ENCODE results near the gene CCDC191. TPM values are rescaled to one million over a fixed set of nuclear protein-coding genes. Genes with fewer than 3 reads are reported as not detected.
A peak's percentile ranks its signal among the peaks of the same experiment; 100 is the strongest.

Gene CCDC191
- total RNA-seq, 2 donors from 2014 or later: 4.8 to 5.4 TPM

GRCh38 chr3:114081037-114081436, 24.7 kb upstream of the CCDC191 start:
- Mint-ChIP-seq H3K36me3 (ENCODE audit: insufficient read depth in 2 of 2) (peaks cover 9 to 35% of the 10 kb centered on the region in 2 donors), H3K4me1 (ENCODE audit: low read depth) (no peaks in the 10 kb centered on the region), H3K4me3 (no peak overlapping the region), H3K27me3 (ENCODE audit: low read depth) (no peaks in the 10 kb centered on the region), H3K27ac (peak overlapping the region; percentile 76), H3K9me3 (no peaks in the 10 kb centered on the region)
- DNase-seq (no peak), ATAC-seq (replicated peaks in 1 of 2) (no peak)

GRCh38 chr3:114080201-114080600, 23.9 kb upstream of the CCDC191 start:
- ATAC-seq (replicated peaks in 1 of 2) (no peak), DNase-seq (no peak)
- no peaks in the 10 kb centered on the region for H3K9me3 Mint-ChIP-seq
- no peak overlapping the region for H3K4me3 Mint-ChIP-seq
- peak overlapping the region; percentile 76 for H3K27ac Mint-ChIP-seq
- peaks cover 9 to 29% of the 10 kb centered on the region in 2 donors for H3K36me3 Mint-ChIP-seq (ENCODE audit: insufficient read depth in 2 of 2)
- H3K27me3 Mint-ChIP-seq (ENCODE audit: low read depth): no peaks in the 10 kb centered on the region
- no peaks in the 10 kb centered on the region for H3K4me1 Mint-ChIP-seq (ENCODE audit: low read depth)

- DNase-seq: no peak
- H3K4me1 Mint-ChIP-seq (ENCODE audit: low read depth): no peaks in the 10 kb centered on the region
- H3K27me3 Mint-ChIP-seq (ENCODE audit: low read depth): no peaks in the 10 kb centered on the region
- no peaks in the 10 kb centered on the region for H3K9me3 Mint-ChIP-seq
- H3K27ac Mint-ChIP-seq: no peak overlapping the region
- no peak for ATAC-seq (replicated peaks in 1 of 2)
- peaks cover 8 to 29% of the 10 kb centered on the region in 2 donors for H3K36me3 Mint-ChIP-seq (ENCODE audit: insufficient read depth in 2 of 2)
- H3K4me3 Mint-ChIP-seq: no peak overlapping the region
Measured at GRCh38 chr3:114079761-114080160, 23.4 kb upstream of the CCDC191 start.

- H3K9me3 Mint-ChIP-seq: no peaks in the 10 kb centered on the region
- H3K27me3 Mint-ChIP-seq (ENCODE audit: low read depth): no peaks in the 10 kb centered on the region
- no peak overlapping the region for H3K4me3 Mint-ChIP-seq
- ATAC-seq (replicated peaks in 1 of 2): no peak
- no peak for DNase-seq
- H3K36me3 Mint-ChIP-seq (ENCODE audit: insufficient read depth in 2 of 2): peaks cover 5 to 31% of the 10 kb centered on the region in 2 donors
- H3K27ac Mint-ChIP-seq: no peak overlapping the region
- no peaks in the 10 kb centered on the region for H3K4me1 Mint-ChIP-seq (ENCODE audit: low read depth)
Measured at GRCh38 chr3:114078126-114078525, 21.8 kb upstream of the CCDC191 start.

- Mint-ChIP-seq H3K9me3 (no peaks in the 10 kb centered on the region), H3K36me3 (ENCODE audit: insufficient read depth in 2 of 2) (peaks cover 7 to 34% of the 10 kb centered on the region in 2 donors), H3K4me3 (no peak overlapping the region), H3K4me1 (ENCODE audit: low read depth) (no peaks in the 10 kb centered on the region), H3K27me3 (ENCODE audit: low read depth) (no peaks in the 10 kb centered on the region), H3K27ac (no peak overlapping the region)
- ATAC-seq (replicated peaks in 1 of 2): no peak
- no peak for DNase-seq
Measured at GRCh38 chr3:114076711-114077110, 20.4 kb upstream of the CCDC191 start.

GRCh38 chr3:114071786-114072185, 15.5 kb upstream of the CCDC191 start:
- Mint-ChIP-seq H3K27me3 (ENCODE audit: low read depth) (no peaks in the 10 kb centered on the region), H3K27ac (no peak overlapping the region), H3K36me3 (ENCODE audit: insufficient read depth in 2 of 2) (peaks cover 10 to 27% of the 10 kb centered on the region in 2 donors), H3K4me1 (ENCODE audit: low read depth) (no peaks in the 10 kb centered on the region), H3K4me3 (no peak overlapping the region), H3K9me3 (no peaks in the 10 kb centered on the region)
- ATAC-seq (replicated peaks in 1 of 2): no peak
- no peak for DNase-seq

- Mint-ChIP-seq H3K27ac (no peak overlapping the region), H3K9me3 (no peaks in the 10 kb centered on the region), H3K4me3 (no peak overlapping the region), H3K4me1 (ENCODE audit: low read depth) (no peaks in the 10 kb centered on the region), H3K27me3 (ENCODE audit: low read depth) (no peaks in the 10 kb centered on the region), H3K36me3 (ENCODE audit: insufficient read depth in 2 of 2) (peaks cover 11 to 24% of the 10 kb centered on the region in 2 donors)
- ATAC-seq (replicated peaks in 1 of 2) (no peak), DNase-seq (no peak)
Measured at GRCh38 chr3:114068336-114068735, 12.0 kb upstream of the CCDC191 start.

- no peaks in the 10 kb centered on the region for H3K27me3 Mint-ChIP-seq (ENCODE audit: low read depth)
- H3K9me3 Mint-ChIP-seq: no peaks in the 10 kb centered on the region
- no peak overlapping the region for H3K4me3 Mint-ChIP-seq
- no peaks in the 10 kb centered on the region for H3K4me1 Mint-ChIP-seq (ENCODE audit: low read depth)
- H3K27ac Mint-ChIP-seq: peak overlapping the region; percentile 21
- DNase-seq (no peak), ATAC-seq (replicated peaks in 1 of 2) (no peak)
- peaks cover 11 to 23% of the 10 kb centered on the region in 2 donors for H3K36me3 Mint-ChIP-seq (ENCODE audit: insufficient read depth in 2 of 2)
Measured at GRCh38 chr3:114067804-114068203, 11.5 kb upstream of the CCDC191 start.

- peaks cover 59% of the 10 kb centered on the region for H3K4me1 Mint-ChIP-seq (ENCODE audit: low read depth)
- H3K27ac Mint-ChIP-seq: no peak overlapping the region
- no peak overlapping the region for H3K4me3 Mint-ChIP-seq
- no peaks in the 10 kb centered on the region for H3K27me3 Mint-ChIP-seq (ENCODE audit: low read depth)
- ATAC-seq (replicated peaks in 1 of 2) (no peak), DNase-seq (no peak)
- H3K36me3 Mint-ChIP-seq (ENCODE audit: insufficient read depth in 2 of 2): peaks cover 4 to 16% of the 10 kb centered on the region in 2 donors
- no peaks in the 10 kb centered on the region for H3K9me3 Mint-ChIP-seq
Measured at GRCh38 chr3:114060906-114061655, 4.8 kb upstream of the CCDC191 start.

GRCh38 chr3:114058646-114059045, 2.3 kb upstream of the CCDC191 start:
- ATAC-seq (replicated peaks in 1 of 2) (no peak), DNase-seq (no peak)
- H3K36me3 Mint-ChIP-seq (ENCODE audit: insufficient read depth in 2 of 2): peaks cover 4 to 10% of the 10 kb centered on the region in 2 donors
- peaks cover 71% of the 10 kb centered on the region for H3K4me1 Mint-ChIP-seq (ENCODE audit: low read depth)
- peak overlapping the region; percentile 75 to 89 for H3K4me3 Mint-ChIP-seq
- H3K27ac Mint-ChIP-seq: peak overlapping the region; percentile 24
- H3K27me3 Mint-ChIP-seq (ENCODE audit: low read depth): no peaks in the 10 kb centered on the region
- H3K9me3 Mint-ChIP-seq: no peaks in the 10 kb centered on the region

- no peak for DNase-seq
- H3K9me3 Mint-ChIP-seq: no peaks in the 10 kb centered on the region
- no peaks in the 10 kb centered on the region for H3K27me3 Mint-ChIP-seq (ENCODE audit: low read depth)
- peak overlapping the region; percentile 89 to 95 for H3K4me3 Mint-ChIP-seq
- peak overlapping the region; percentile 84 for H3K27ac Mint-ChIP-seq
- peak; percentile 3 to 5 for ATAC-seq (replicated peaks in 1 of 2)
- peaks cover 4 to 10% of the 10 kb centered on the region in 2 donors for H3K36me3 Mint-ChIP-seq (ENCODE audit: insufficient read depth in 2 of 2)
- peaks cover 63% of the 10 kb centered on the region for H3K4me1 Mint-ChIP-seq (ENCODE audit: low read depth)
Measured at GRCh38 chr3:114057011-114057347, 653 bp upstream of the CCDC191 start.

GRCh38 chr3:114052216-114052615, 4.1 kb downstream of the CCDC191 start:
- no peak overlapping the region for H3K4me3 Mint-ChIP-seq
- peaks cover 2 to 4% of the 10 kb centered on the region in 2 donors for H3K36me3 Mint-ChIP-seq (ENCODE audit: insufficient read depth in 2 of 2)
- H3K4me1 Mint-ChIP-seq (ENCODE audit: low read depth): peaks cover 21% of the 10 kb centered on the region
- no peaks in the 10 kb centered on the region for H3K27me3 Mint-ChIP-seq (ENCODE audit: low read depth)
- H3K27ac Mint-ChIP-seq: no peak overlapping the region
- DNase-seq (no peak), ATAC-seq (replicated peaks in 1 of 2) (no peak)
- H3K9me3 Mint-ChIP-seq: no peaks in the 10 kb centered on the region

GRCh38 chr3:114043205-114043604, 13.1 kb downstream of the CCDC191 start:
- no peak for ATAC-seq (replicated peaks in 1 of 2)
- no peak for DNase-seq
- Mint-ChIP-seq H3K4me3 (no peak overlapping the region), H3K27ac (no peak overlapping the region), H3K27me3 (ENCODE audit: low read depth) (no peaks in the 10 kb centered on the region), H3K9me3 (peaks cover 0 to 2% of the 10 kb centered on the region in 2 donors), H3K36me3 (ENCODE audit: insufficient read depth in 2 of 2) (peaks cover 1 to 2% of the 10 kb centered on the region in 2 donors), H3K4me1 (ENCODE audit: low read depth) (no peaks in the 10 kb centered on the region)

- H3K4me3 Mint-ChIP-seq: no peak overlapping the region
Measured at GRCh38 chr3:114035896-114036295, 20.4 kb downstream of the CCDC191 start.

More at GRCh38 chr3:114035896-114036295, 20.4 kb downstream of the CCDC191 start:
- H3K4me1 Mint-ChIP-seq (ENCODE audit: low read depth): no peaks in the 10 kb centered on the region
- H3K9me3 Mint-ChIP-seq: peaks cover 0 to 2% of the 10 kb centered on the region in 2 donors
- H3K27me3 Mint-ChIP-seq (ENCODE audit: low read depth): no peaks in the 10 kb centered on the region
- peaks cover 1 to 2% of the 10 kb centered on the region in 2 donors for H3K36me3 Mint-ChIP-seq (ENCODE audit: insufficient read depth in 2 of 2)
- ATAC-seq (replicated peaks in 1 of 2) (no peak), DNase-seq (no peak)
- no peak overlapping the region for H3K27ac Mint-ChIP-seq

Measured in activated T-cell treated with anti-CD3 and anti-CD28 coated beads, Interleukin-2, amount 50 U/mL, for 72 hours (primary cell).